ENCODE results near the gene TSEN15.
"Not testable (repeated sequence)": the region's sequence is repeated elsewhere in the genome, so short reads cannot be mapped to it uniquely, and the experiment has no call there.

The TSEN15 gene

DNA sequence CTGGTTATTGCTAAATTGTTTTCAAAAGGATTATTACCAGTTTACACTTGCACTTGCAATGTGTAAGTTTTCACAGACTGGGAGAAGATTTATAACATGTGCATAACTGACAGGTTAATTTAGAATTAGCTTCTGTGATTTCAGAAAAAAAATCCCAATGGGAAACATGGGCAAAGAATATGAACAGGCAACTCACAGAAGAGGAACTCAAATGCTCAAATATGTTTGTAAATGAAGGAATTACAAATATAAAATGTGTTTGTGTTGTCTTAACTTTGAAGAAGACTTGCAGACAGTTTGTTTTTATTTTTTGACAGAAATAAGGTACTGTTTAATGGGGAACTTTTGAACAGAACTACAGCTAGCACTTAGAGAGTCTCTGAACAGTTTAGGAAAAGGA lies 8.4 kb downstream of the TSEN15 start:
- no peak for DNase-seq

DNA sequence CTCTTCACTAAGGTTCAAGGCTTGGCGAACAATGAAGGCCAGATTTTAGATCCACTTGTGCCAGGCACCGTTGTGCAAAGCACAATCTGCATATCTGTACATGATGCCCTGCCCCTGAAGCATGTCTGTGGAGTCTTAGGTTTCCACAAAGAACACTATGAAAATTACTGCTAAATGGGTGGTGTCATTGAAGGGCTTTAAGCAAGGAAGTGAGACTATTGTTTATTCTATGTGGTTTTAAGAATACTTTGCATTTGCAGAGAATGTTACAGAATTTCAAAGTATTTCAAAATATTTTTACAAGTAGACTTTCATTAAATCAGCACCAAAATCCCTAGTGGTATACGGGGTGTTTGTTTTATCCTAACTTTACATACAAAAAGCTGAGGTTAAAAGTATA lies 8.8 kb downstream of the TSEN15 start:
- no peak for DNase-seq

- no peak for DNase-seq
Observed at GRCh38 chr1:184061396-184062003, 10.0 kb downstream of the TSEN15 start.

GRCh38 chr1:184062640-184063286 lies 11.2 kb downstream of the TSEN15 start:
- no peak for DNase-seq

- no peak for DNase-seq
Observed at GRCh38 chr1:184065559-184065958, 14.0 kb downstream of the TSEN15 start.

DNA sequence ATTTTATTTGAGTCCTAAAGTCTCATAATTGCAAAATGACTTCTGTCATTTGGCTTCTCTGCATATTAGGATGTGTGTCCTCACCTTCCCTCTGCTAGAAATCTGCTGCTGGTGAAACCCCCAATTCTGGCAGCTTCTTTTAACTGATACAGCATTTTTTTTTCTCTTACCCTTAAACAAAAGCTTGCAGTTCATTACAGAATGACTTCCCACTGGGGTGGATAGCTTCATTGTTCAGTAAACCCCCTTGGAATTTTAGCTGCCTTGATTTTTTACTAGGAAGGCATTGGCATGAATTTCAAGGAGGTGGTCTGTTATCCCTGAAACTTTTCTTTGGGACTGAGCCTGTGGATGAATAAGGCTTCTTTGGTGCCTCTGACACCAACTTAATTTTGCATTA lies 16.8 kb downstream of the TSEN15 start:
- no peak for DNase-seq

- no peak for DNase-seq
Observed at GRCh38 chr1:184069675-184070074, 18.1 kb downstream of the TSEN15 start.

DNA sequence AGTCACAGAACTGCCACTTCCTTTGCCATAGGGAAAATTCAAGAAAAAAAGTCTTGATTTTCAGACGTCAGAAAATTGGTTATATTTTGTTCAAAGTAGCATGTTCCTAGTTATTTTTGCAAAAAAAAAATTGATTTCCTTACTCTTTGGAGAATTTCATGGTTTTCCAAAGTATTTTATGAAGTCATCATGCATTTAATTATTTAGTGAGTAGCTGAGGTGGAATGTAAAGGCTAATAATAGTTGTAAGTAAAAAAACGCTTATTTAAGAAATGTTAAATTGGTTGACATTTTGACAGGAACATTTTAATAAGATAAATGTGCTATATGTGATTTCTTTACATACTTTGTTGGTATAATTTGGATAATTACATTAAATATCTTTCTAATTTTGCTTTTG lies 20.8 kb downstream of the TSEN15 start:
- no peak for DNase-seq

- no peak for DNase-seq
Observed at GRCh38 chr1:184074383-184074782, 22.9 kb downstream of the TSEN15 start.

GRCh38 chr1:184075055-184076029 lies 23.8 kb downstream of the TSEN15 start:
- DNase-seq: peak; percentile 38

- DNase-seq: no peak
Observed at GRCh38 chr1:184078564-184079249, 27.2 kb downstream of the TSEN15 start.

GRCh38 chr1:184080309-184080708 lies 28.8 kb downstream of the TSEN15 start:
- no peak for DNase-seq

- DNase-seq: no peak
Observed at GRCh38 chr1:184082541-184083415, 31.2 kb downstream of the TSEN15 start.

DNA sequence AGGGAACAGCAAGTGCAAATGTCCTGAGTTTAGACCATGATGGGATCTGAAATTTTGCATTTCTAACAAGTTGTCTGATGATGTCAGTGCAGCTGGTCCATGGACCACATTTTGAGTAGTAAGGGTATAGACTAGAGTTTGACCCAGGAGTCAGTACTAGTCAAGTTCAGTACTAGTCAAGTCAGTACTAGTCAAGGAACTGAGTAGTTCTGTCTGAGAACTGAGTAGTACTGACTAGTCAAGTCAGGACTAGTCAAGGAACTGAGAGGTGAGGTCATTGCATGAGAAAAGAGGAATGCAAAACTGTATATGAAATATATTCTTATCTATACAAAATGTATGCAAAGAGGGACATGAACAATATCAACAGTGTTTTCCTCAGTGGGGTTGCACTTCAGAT lies 34.1 kb downstream of the TSEN15 start:
- DNase-seq: no peak

GRCh38 chr1:184088037-184088436 lies 36.5 kb downstream of the TSEN15 start:
- DNase-seq: no peak

DNA sequence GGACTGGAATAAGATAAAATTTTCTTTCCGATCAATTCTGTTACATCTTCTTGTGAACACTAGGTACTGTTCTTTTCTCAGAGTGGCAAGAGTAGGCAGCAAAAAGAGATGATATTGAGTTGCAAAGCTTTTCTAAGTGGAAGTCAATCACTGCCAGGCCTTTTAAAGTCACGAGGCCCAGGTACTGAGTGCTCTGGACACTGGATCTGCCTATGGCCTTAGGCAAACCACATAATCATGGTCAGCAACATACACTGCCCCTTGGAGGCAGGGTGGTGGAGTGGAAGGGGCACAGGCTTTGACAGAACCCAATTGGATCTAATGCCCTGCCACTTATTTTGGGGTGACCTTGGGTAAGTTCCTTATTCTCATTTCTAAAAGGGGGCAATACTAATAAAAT lies 41.5 kb downstream of the TSEN15 start:
- no peak for DNase-seq

GRCh38 chr1:184096005-184096404 lies 44.5 kb downstream of the TSEN15 start:
- no peak for DNase-seq

- not testable (repeated sequence) for DNase-seq
Observed at GRCh38 chr1:184096580-184096979, 45.0 kb downstream of the TSEN15 start.

GRCh38 chr1:184101141-184101540 lies 49.6 kb downstream of the TSEN15 start:
- no peak for DNase-seq

DNA sequence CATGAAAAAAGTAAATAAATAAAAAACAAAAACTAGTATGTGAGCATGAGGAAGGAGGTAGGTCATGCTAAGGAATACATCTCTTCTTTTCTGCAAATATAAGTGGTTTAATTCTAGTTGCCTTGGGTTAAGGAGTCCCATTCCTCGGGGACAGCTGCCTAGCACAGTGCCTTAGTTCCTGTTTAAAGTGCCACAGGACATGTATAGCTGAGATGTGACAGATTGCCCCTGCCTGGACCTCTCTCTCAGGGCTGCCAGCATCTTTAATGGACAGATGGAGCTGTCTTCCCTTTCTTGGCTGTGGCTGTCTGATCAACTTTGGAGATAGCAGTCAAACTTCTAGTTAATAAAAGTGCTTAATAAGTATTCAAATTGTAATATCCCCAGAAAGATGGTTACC lies 50.0 kb downstream of the TSEN15 start:
- no peak for DNase-seq

- no peak for DNase-seq
Observed at GRCh38 chr1:184110272-184111204, 59.0 kb downstream of the TSEN15 start.

Data from NCI-H1436 (cell line).